ENCODE data around the gene TRUB1.
"Not testable (repeated sequence)": the region's sequence is repeated elsewhere in the genome, so short reads cannot be mapped to it uniquely, and the experiment has no call there.

TRUB1 gene

GRCh38 chr10:114915294-114915693, 22.7 kb upstream of the TRUB1 start:
- H3K36me3 Mint-ChIP-seq (ENCODE audit: low read depth): no peaks in the 10 kb centered on the region
- no peaks in the 10 kb centered on the region for H3K9me3 Mint-ChIP-seq
- H3K27ac Mint-ChIP-seq: no peak overlapping the region
- no peaks in the 10 kb centered on the region for H3K4me1 Mint-ChIP-seq (ENCODE audit: low read depth)
- peaks cover 9% of the 10 kb centered on the region for H3K27me3 Mint-ChIP-seq
- no peak overlapping the region for H3K4me3 Mint-ChIP-seq

- H3K27ac Mint-ChIP-seq: no peak overlapping the region
- H3K27me3 Mint-ChIP-seq: peaks cover 9% of the 10 kb centered on the region
- no peaks in the 10 kb centered on the region for H3K9me3 Mint-ChIP-seq
- no peak overlapping the region for H3K4me3 Mint-ChIP-seq
- no peaks in the 10 kb centered on the region for H3K36me3 Mint-ChIP-seq (ENCODE audit: low read depth)
- no peaks in the 10 kb centered on the region for H3K4me1 Mint-ChIP-seq (ENCODE audit: low read depth)
Observed at GRCh38 chr10:114916653-114917052, 21.3 kb upstream of the TRUB1 start.

GRCh38 chr10:114917459-114917858, 20.5 kb upstream of the TRUB1 start:
- Mint-ChIP-seq H3K27ac (no peak overlapping the region), H3K9me3 (no peaks in the 10 kb centered on the region), H3K4me3 (no peak overlapping the region), H3K4me1 (ENCODE audit: low read depth) (no peaks in the 10 kb centered on the region), H3K36me3 (ENCODE audit: low read depth) (no peaks in the 10 kb centered on the region), H3K27me3 (peaks cover 11% of the 10 kb centered on the region)

GRCh38 chr10:114917927-114918672, 19.9 kb upstream of the TRUB1 start:
- H3K9me3 Mint-ChIP-seq: no peaks in the 10 kb centered on the region
- H3K36me3 Mint-ChIP-seq (ENCODE audit: low read depth): no peaks in the 10 kb centered on the region
- no peaks in the 10 kb centered on the region for H3K4me1 Mint-ChIP-seq (ENCODE audit: low read depth)
- no peak overlapping the region for H3K4me3 Mint-ChIP-seq
- H3K27ac Mint-ChIP-seq: no peak overlapping the region
- H3K27me3 Mint-ChIP-seq: peaks cover 16% of the 10 kb centered on the region

- H3K4me1 Mint-ChIP-seq (ENCODE audit: low read depth): peaks cover 4% of the 10 kb centered on the region
- no peak overlapping the region for H3K27ac Mint-ChIP-seq
- H3K27me3 Mint-ChIP-seq: peaks cover 24% of the 10 kb centered on the region
- H3K4me3 Mint-ChIP-seq: no peak overlapping the region
- no peaks in the 10 kb centered on the region for H3K36me3 Mint-ChIP-seq (ENCODE audit: low read depth)
- H3K9me3 Mint-ChIP-seq: no peaks in the 10 kb centered on the region
Observed at GRCh38 chr10:114920459-114920858, 17.5 kb upstream of the TRUB1 start.

GRCh38 chr10:114922003-114922402, 16.0 kb upstream of the TRUB1 start:
- Mint-ChIP-seq H3K36me3 (ENCODE audit: low read depth) (no peaks in the 10 kb centered on the region), H3K27ac (no peak overlapping the region), H3K9me3 (no peaks in the 10 kb centered on the region), H3K4me1 (ENCODE audit: low read depth) (peaks cover 14% of the 10 kb centered on the region), H3K4me3 (no peak overlapping the region), H3K27me3 (peaks cover 22% of the 10 kb centered on the region)

- no peaks in the 10 kb centered on the region for H3K36me3 Mint-ChIP-seq (ENCODE audit: low read depth)
- H3K27me3 Mint-ChIP-seq: peaks cover 24% of the 10 kb centered on the region
- peaks cover 14% of the 10 kb centered on the region for H3K4me1 Mint-ChIP-seq (ENCODE audit: low read depth)
- H3K9me3 Mint-ChIP-seq: no peaks in the 10 kb centered on the region
- H3K4me3 Mint-ChIP-seq: no peak overlapping the region
- no peak overlapping the region for H3K27ac Mint-ChIP-seq
Observed at GRCh38 chr10:114923551-114923950, 14.4 kb upstream of the TRUB1 start.

- Mint-ChIP-seq H3K4me3 (peak overlapping the region; percentile 15), H3K4me1 (ENCODE audit: low read depth) (peaks cover 16% of the 10 kb centered on the region), H3K9me3 (no peaks in the 10 kb centered on the region), H3K36me3 (ENCODE audit: low read depth) (no peaks in the 10 kb centered on the region), H3K27ac (peak overlapping the region; percentile 11), H3K27me3 (peaks cover 20% of the 10 kb centered on the region)
Observed at GRCh38 chr10:114925587-114926586, 12.1 kb upstream of the TRUB1 start.

GRCh38 chr10:114928818-114929217, 9.2 kb upstream of the TRUB1 start:
- H3K4me3 Mint-ChIP-seq: no peak overlapping the region
- H3K9me3 Mint-ChIP-seq: peaks cover 8% of the 10 kb centered on the region
- H3K4me1 Mint-ChIP-seq (ENCODE audit: low read depth): peaks cover 24% of the 10 kb centered on the region
- no peaks in the 10 kb centered on the region for H3K36me3 Mint-ChIP-seq (ENCODE audit: low read depth)
- H3K27ac Mint-ChIP-seq: no peak overlapping the region
- peaks cover 7% of the 10 kb centered on the region for H3K27me3 Mint-ChIP-seq

GRCh38 chr10:114930320-114930719, 7.7 kb upstream of the TRUB1 start:
- peaks cover 8% of the 10 kb centered on the region for H3K9me3 Mint-ChIP-seq
- H3K4me1 Mint-ChIP-seq (ENCODE audit: low read depth): peaks cover 27% of the 10 kb centered on the region
- H3K27me3 Mint-ChIP-seq: peaks cover 5% of the 10 kb centered on the region
- H3K4me3 Mint-ChIP-seq: no peak overlapping the region
- H3K27ac Mint-ChIP-seq: no peak overlapping the region
- H3K36me3 Mint-ChIP-seq (ENCODE audit: low read depth): no peaks in the 10 kb centered on the region

GRCh38 chr10:114931072-114931679, 6.8 kb upstream of the TRUB1 start:
- Mint-ChIP-seq H3K36me3 (ENCODE audit: low read depth) (no peaks in the 10 kb centered on the region), H3K27ac (no peak overlapping the region), H3K9me3 (peaks cover 8% of the 10 kb centered on the region), H3K4me1 (ENCODE audit: low read depth) (peaks cover 18% of the 10 kb centered on the region), H3K4me3 (no peak overlapping the region), H3K27me3 (peaks cover 5% of the 10 kb centered on the region)

GRCh38 chr10:114932225-114932624, 5.8 kb upstream of the TRUB1 start:
- H3K9me3 Mint-ChIP-seq: peaks cover 8% of the 10 kb centered on the region
- H3K27me3 Mint-ChIP-seq: peaks cover 3% of the 10 kb centered on the region
- no peak overlapping the region for H3K4me3 Mint-ChIP-seq
- no peaks in the 10 kb centered on the region for H3K36me3 Mint-ChIP-seq (ENCODE audit: low read depth)
- no peak overlapping the region for H3K27ac Mint-ChIP-seq
- H3K4me1 Mint-ChIP-seq (ENCODE audit: low read depth): peaks cover 16% of the 10 kb centered on the region

- no peak overlapping the region for H3K27ac Mint-ChIP-seq
- no peak overlapping the region for H3K4me3 Mint-ChIP-seq
- no peaks in the 10 kb centered on the region for H3K36me3 Mint-ChIP-seq (ENCODE audit: low read depth)
- peaks cover 16% of the 10 kb centered on the region for H3K4me1 Mint-ChIP-seq (ENCODE audit: low read depth)
- H3K9me3 Mint-ChIP-seq: peaks cover 8% of the 10 kb centered on the region
- H3K27me3 Mint-ChIP-seq: no peaks in the 10 kb centered on the region
Observed at GRCh38 chr10:114932945-114933344, 5.0 kb upstream of the TRUB1 start.

GRCh38 chr10:114933588-114933987, 4.4 kb upstream of the TRUB1 start:
- peak overlapping the region; percentile 70 for H3K27ac Mint-ChIP-seq
- no peaks in the 10 kb centered on the region for H3K27me3 Mint-ChIP-seq
- peaks cover 16% of the 10 kb centered on the region for H3K4me1 Mint-ChIP-seq (ENCODE audit: low read depth)
- H3K9me3 Mint-ChIP-seq: peaks cover 8% of the 10 kb centered on the region
- H3K36me3 Mint-ChIP-seq (ENCODE audit: low read depth): no peaks in the 10 kb centered on the region
- H3K4me3 Mint-ChIP-seq: no peak overlapping the region

- H3K27me3 Mint-ChIP-seq; H3K9me3 Mint-ChIP-seq; H3K4me3 Mint-ChIP-seq; H3K36me3 Mint-ChIP-seq (ENCODE audit: low read depth): not testable (repeated sequence)
- Mint-ChIP-seq H3K4me1 (ENCODE audit: low read depth) (peaks cover 17% of the 10 kb centered on the region), H3K27ac (peak overlapping the region; percentile 70)
Observed at GRCh38 chr10:114933995-114934394, 4.0 kb upstream of the TRUB1 start.
